Neural progenitor cell (in vitro differentiated cells): ENCODE data around the gene RASGRF1. TPM values are rescaled to one million over a fixed set of nuclear protein-coding genes. Genes with fewer than 3 reads are reported as not detected.

Source experiments
- DNase-seq: peaks from one replicate; pipeline ENCODE4 v3.0.0-alpha.2; 2016; ENCODE audit warnings: low spot score
- H2AFZ ChIP-seq: fragments of 200-600 bp; sonication (generic); replicated peaks from 2 replicates; pipeline ENCODE4 v1.6.1; 2016; ENCODE audit warnings: antibody characterized with exemption
- H3F3A ChIP-seq: fragments of 200-600 bp; sonication (generic); 2 replicates; pipeline ENCODE4 v1.6.1; 2016; ENCODE audit warnings: antibody characterized with exemption, low read depth
- H3K27ac ChIP-seq: fragments of 200-600 bp; sonication (generic); 2 replicates; pipeline ENCODE4 v1.5.1; 2016; ENCODE audit warnings: mild to moderate bottlenecking
- H3K27me3 ChIP-seq: fragments of 200-600 bp; sonication (generic); 2 replicates; pipeline ENCODE4 v1.6.1; 2016; ENCODE audit warnings: mild to moderate bottlenecking, moderate library complexity
- H3K36me3 ChIP-seq: fragments of 200-600 bp; sonication (generic); 2 replicates; pipeline ENCODE4 v1.5.1; 2016
- H3K4me1 ChIP-seq: fragments of 200-600 bp; sonication (generic); 2 replicates; pipeline ENCODE4 v1.6.1; 2016; ENCODE audit warnings: mixed run types
- H3K4me2 ChIP-seq: fragments of 200-600 bp; sonication (generic); 2 replicates; pipeline ENCODE4 v1.6.1; 2016
- H3K4me3 ChIP-seq: fragments of 200-600 bp; sonication (generic); 2 replicates; pipeline ENCODE4 v1.5.1; 2016
- H3K79me2 ChIP-seq: fragments of 200-600 bp; sonication (generic); 2 replicates; pipeline ENCODE4 v1.6.1; 2016; ENCODE audit warnings: low read depth
- H3K9ac ChIP-seq: fragments of 200-600 bp; sonication (generic); 2 replicates; pipeline ENCODE4 v1.6.1; 2016
- H3K9me3 ChIP-seq: fragments of 200-600 bp; sonication (generic); 2 replicates; pipeline ENCODE4 v1.5.1; 2016; ENCODE audit warnings: low read depth
- H4K20me1 ChIP-seq: fragments of 200-600 bp; sonication (generic); 2 replicates; pipeline ENCODE4 v1.6.1; 2016; ENCODE audit warnings: low read depth
- H3K27ac Mint-ChIP-seq: 3 replicates; pipeline ENCODE4 v1.8.0; 2021; ENCODE audit warnings: mixed read lengths
- H3K27me3 Mint-ChIP-seq: 2 replicates; pipeline ENCODE4 v1.8.0; 2022; ENCODE audit warnings: low read depth, mild to moderate bottlenecking, inconsistent platforms, moderate library complexity, mixed read lengths; ENCODE audit not compliant: insufficient read depth
- H3K36me3 Mint-ChIP-seq: 3 replicates; pipeline ENCODE4 v1.8.0; 2021; ENCODE audit warnings: mixed read lengths
- H3K4me1 Mint-ChIP-seq: 3 replicates; pipeline ENCODE4 v1.8.0; 2021; ENCODE audit warnings: mixed read lengths
- H3K4me3 Mint-ChIP-seq: 3 replicates; pipeline ENCODE4 v1.8.0; 2021; ENCODE audit warnings: mild to moderate bottlenecking, moderate library complexity, mixed read lengths
- H3K9me3 Mint-ChIP-seq: 3 replicates; pipeline ENCODE4 v1.8.0; 2020; ENCODE audit warnings: mixed read lengths
- EZH2 ChIP-seq: fragments of 200-600 bp; sonication (generic); IDR thresholded peaks from 2 replicates; pipeline ENCODE4 v1.6.1; 2017; ENCODE audit warnings: antibody characterized with exemption, mild to moderate bottlenecking, moderate library complexity
- EZH2phosphoT487 ChIP-seq: fragments of 200-600 bp; sonication (generic); IDR thresholded peaks from 2 replicates; pipeline ENCODE4 v1.6.1; 2017; ENCODE audit warnings: antibody characterized with exemption
- total RNA-seq: library from RNA; depleted of rRNA; stranded (reverse); fragments of >200 nt; gene quantifications from 2 replicates; pipeline ENCODE4 v1.2.3, GENCODE V29; 2015; ENCODE audit warnings: low replicate concordance
- TF ChIP-seq, protein P1 (sequence below): fragments of 200-600 bp; sonication (generic); IDR thresholded peaks from 2 replicates; pipeline ENCODE4 v1.5.1; 2017; ENCODE audit warnings: antibody characterized with exemption, mild to moderate bottlenecking

RASGRF1 gene
- total RNA-seq, 1 donor from 2014 or later: 0.22 TPM

DNA sequence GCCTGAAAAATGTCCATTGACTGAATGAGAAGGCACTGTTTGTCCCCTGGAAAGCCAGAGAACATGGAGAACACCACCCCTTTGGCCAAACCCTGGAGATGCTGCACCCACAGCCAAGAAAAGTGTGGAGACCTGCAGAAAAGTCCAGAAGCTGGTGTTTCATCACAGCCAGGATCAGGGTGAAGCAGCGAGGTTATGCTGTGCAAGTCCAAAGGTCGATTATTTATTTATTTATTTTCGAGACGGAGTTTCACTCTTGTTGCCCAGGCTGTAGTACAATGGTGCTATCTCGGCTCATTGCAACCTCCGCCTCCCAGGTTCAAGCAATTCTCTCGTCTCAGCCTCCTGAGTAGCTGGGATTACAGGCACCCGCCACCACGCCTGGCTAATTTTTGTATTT, 140.2 kb downstream of the RASGRF1 start:
- peaks cover 19% of the 10 kb centered on the region for H3K27me3 ChIP-seq
- H2AFZ ChIP-seq: no peak overlapping the region
- no peak overlapping the region for H3K27ac ChIP-seq

GRCh38 chr15:78949461-78949860, 141.1 kb downstream of the RASGRF1 start:
- H3K36me3 Mint-ChIP-seq: no peaks in the 10 kb centered on the region
- no peak overlapping the region for H3K27ac Mint-ChIP-seq
- TF ChIP-seq EZH2phosphoT487 (no peak), EZH2 (no peak)
- TF ChIP-seq, protein P1, sequence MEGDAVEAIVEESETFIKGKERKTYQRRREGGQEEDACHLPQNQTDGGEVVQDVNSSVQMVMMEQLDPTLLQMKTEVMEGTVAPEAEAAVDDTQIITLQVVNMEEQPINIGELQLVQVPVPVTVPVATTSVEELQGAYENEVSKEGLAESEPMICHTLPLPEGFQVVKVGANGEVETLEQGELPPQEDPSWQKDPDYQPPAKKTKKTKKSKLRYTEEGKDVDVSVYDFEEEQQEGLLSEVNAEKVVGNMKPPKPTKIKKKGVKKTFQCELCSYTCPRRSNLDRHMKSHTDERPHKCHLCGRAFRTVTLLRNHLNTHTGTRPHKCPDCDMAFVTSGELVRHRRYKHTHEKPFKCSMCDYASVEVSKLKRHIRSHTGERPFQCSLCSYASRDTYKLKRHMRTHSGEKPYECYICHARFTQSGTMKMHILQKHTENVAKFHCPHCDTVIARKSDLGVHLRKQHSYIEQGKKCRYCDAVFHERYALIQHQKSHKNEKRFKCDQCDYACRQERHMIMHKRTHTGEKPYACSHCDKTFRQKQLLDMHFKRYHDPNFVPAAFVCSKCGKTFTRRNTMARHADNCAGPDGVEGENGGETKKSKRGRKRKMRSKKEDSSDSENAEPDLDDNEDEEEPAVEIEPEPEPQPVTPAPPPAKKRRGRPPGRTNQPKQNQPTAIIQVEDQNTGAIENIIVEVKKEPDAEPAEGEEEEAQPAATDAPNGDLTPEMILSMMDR: no peak

More for the DNA sequence above, 140.2 kb downstream of the RASGRF1 start:
- H3F3A ChIP-seq: no peaks in the 10 kb centered on the region
- H4K20me1 ChIP-seq: no peaks in the 10 kb centered on the region
- Mint-ChIP-seq H3K4me1 (peaks cover 8% of the 10 kb centered on the region), H3K36me3 (no peaks in the 10 kb centered on the region), H3K27me3 (peaks cover 9% of the 10 kb centered on the region), H3K9me3 (no peaks in the 10 kb centered on the region), H3K27ac (no peak overlapping the region), H3K4me3 (no peak overlapping the region)
- no peak overlapping the region for H3K4me3 ChIP-seq
- H3K36me3 ChIP-seq: no peaks in the 10 kb centered on the region
- DNase-seq: no peak
- no peaks in the 10 kb centered on the region for H3K79me2 ChIP-seq
- TF ChIP-seq EZH2phosphoT487: no peak
- TF ChIP-seq, protein P1: no peak
- TF ChIP-seq EZH2: no peak
- H3K4me2 ChIP-seq: no peak overlapping the region
- H3K9me3 ChIP-seq: no peaks in the 10 kb centered on the region
- no peak overlapping the region for H3K9ac ChIP-seq
- no peaks in the 10 kb centered on the region for H3K4me1 ChIP-seq

GRCh38 chr15:78947506-78947905, 143.1 kb downstream of the RASGRF1 start:
- peaks cover 12% of the 10 kb centered on the region for H3K4me1 Mint-ChIP-seq
- peaks cover 3% of the 10 kb centered on the region for H3K4me1 ChIP-seq
- no peak overlapping the region for H3K4me2 ChIP-seq
- H3K79me2 ChIP-seq: no peaks in the 10 kb centered on the region
- H3K9ac ChIP-seq: no peak overlapping the region
- TF ChIP-seq, protein P1: no peak
- TF ChIP-seq EZH2 (no peak), EZH2phosphoT487 (no peak)
- H3K27me3 ChIP-seq: peaks cover 47% of the 10 kb centered on the region
- H3K27ac Mint-ChIP-seq: peak overlapping the region; percentile 46
- no peaks in the 10 kb centered on the region for H3K9me3 Mint-ChIP-seq
- peaks cover 5% of the 10 kb centered on the region for H4K20me1 ChIP-seq
- no peaks in the 10 kb centered on the region for H3K9me3 ChIP-seq
- peaks cover 13% of the 10 kb centered on the region for H3K27me3 Mint-ChIP-seq
- no peaks in the 10 kb centered on the region for H3K36me3 Mint-ChIP-seq
- no peak overlapping the region for H3K27ac ChIP-seq
- H3K4me3 Mint-ChIP-seq: no peak overlapping the region
- no peak for DNase-seq
- H3F3A ChIP-seq: peaks cover 9% of the 10 kb centered on the region
- no peak overlapping the region for H2AFZ ChIP-seq
- no peaks in the 10 kb centered on the region for H3K36me3 ChIP-seq
- no peak overlapping the region for H3K4me3 ChIP-seq

More at GRCh38 chr15:78949461-78949860, 141.1 kb downstream of the RASGRF1 start:
- no peak for DNase-seq
- Histone ChIP-seq H3K27me3 (peaks cover 28% of the 10 kb centered on the region), H3K9me3 (no peaks in the 10 kb centered on the region), H3K36me3 (no peaks in the 10 kb centered on the region), H3K4me1 (peaks cover 3% of the 10 kb centered on the region), H4K20me1 (no peaks in the 10 kb centered on the region), H3K79me2 (no peaks in the 10 kb centered on the region), H3K27ac (no peak overlapping the region), H3K9ac (no peak overlapping the region), H3K4me3 (no peak overlapping the region), H3F3A (peaks cover 3% of the 10 kb centered on the region), H2AFZ (no peak overlapping the region), H3K4me2 (no peak overlapping the region)
- no peaks in the 10 kb centered on the region for H3K9me3 Mint-ChIP-seq
- peaks cover 10% of the 10 kb centered on the region for H3K4me1 Mint-ChIP-seq
- no peak overlapping the region for H3K4me3 Mint-ChIP-seq
- H3K27me3 Mint-ChIP-seq: peaks cover 13% of the 10 kb centered on the region
